Tibial artery (tissue), 4 donors: ENCODE results near the gene VPS52.

Experiments
- DNase-seq, 2 donors: peaks; one replicate each; pipeline ENCODE4 v3.0.0-alpha.2; 2019
- H3K27ac ChIP-seq, 2 donors: fragments of 200-600 bp; sonication (generic) in 1 of 2; 1 replicate in 1 of 2; 2 replicates in 1 of 2; pipeline ENCODE4 v1.5.1; 2018 to 2019; ENCODE audit warnings: mild to moderate bottlenecking in 1 of 2
- H3K27me3 ChIP-seq, 2 donors: fragments of 200-600 bp; sonication (generic) in 1 of 2; one replicate each; pipeline versions ENCODE4 v1.5.1 to v1.6.0; 2016 to 2019
- H3K36me3 ChIP-seq, 3 donors: fragments of 200-600 bp; sonication (generic) in 2 of 3; one replicate each; pipeline ENCODE4 v1.5.1; 2016 to 2019; ENCODE audit warnings: mild to moderate bottlenecking in 2 of 3
- H3K4me1 ChIP-seq, 4 donors: fragments of 200-600 bp; sonication (generic) in 2 of 4; 1 replicate in 3 of 4; 2 replicates in 1 of 4; pipeline ENCODE4 v1.5.1; 2016 to 2019
- H3K4me3 ChIP-seq, 2 donors: fragments of 200-600 bp; sonication (generic) in 1 of 2; 1 replicate in 1 of 2; 2 replicates in 1 of 2; pipeline ENCODE4 v1.5.1; 2018 to 2019; ENCODE audit warnings: mild to moderate bottlenecking in 2 of 2
- H3K9me3 ChIP-seq, 3 donors: fragments of 200-600 bp; sonication (generic) in 1 of 3; one replicate each; pipeline ENCODE4 v1.5.1; 2016 to 2019
- intact Hi-C: fragments of 100-400 bp; cut with DNase I; formaldehyde crosslinking; loops from one replicate; pipeline ENCODE4 v1.15.0; 2023; ENCODE audit warnings: low total_unique reads
- TF ChIP-seq, protein P1 (sequence below), 2 experiments: fragments of 200-600 bp in 1 of 2; fragments of 450-650 bp in 1 of 2; IDR thresholded peaks; one replicate each; pipeline ENCODE4 v1.5.1; 2017 to 2019; ENCODE audit warnings: antibody characterized with exemption in 2 of 2, mild to moderate bottlenecking in 1 of 2, moderate library complexity in 1 of 2

The VPS52 gene

DNA sequence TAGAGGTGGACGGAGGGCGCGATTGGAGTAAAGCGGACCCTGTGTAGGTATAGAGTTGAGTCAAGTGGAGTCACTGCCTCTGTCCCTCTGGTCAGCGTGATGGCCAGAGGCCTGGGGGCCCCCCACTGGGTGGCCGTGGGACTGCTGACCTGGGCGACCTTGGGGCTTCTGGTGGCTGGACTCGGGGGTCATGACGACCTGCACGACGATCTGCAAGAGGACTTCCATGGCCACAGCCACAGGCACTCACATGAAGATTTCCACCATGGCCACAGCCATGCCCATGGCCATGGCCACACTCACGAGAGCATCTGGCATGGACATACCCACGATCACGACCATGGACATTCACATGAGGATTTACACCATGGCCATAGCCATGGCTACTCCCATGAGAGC lies 70.5 kb downstream of the VPS52 start:
- H3K36me3 ChIP-seq = peaks cover 23 to 42% (median 31%) of the 10 kb centered on the region in 3 donors
- no peak for DNase-seq
- H3K4me3 ChIP-seq = peak overlapping the region; percentile 80 to 95
- H3K9me3 ChIP-seq = no peaks in the 10 kb centered on the region
- H3K27ac ChIP-seq = peak overlapping the region; percentile 93 to 94
- peaks cover 0 to 70% (median 57%) of the 10 kb centered on the region in 4 donors for H3K4me1 ChIP-seq
- TF ChIP-seq, protein P1, sequence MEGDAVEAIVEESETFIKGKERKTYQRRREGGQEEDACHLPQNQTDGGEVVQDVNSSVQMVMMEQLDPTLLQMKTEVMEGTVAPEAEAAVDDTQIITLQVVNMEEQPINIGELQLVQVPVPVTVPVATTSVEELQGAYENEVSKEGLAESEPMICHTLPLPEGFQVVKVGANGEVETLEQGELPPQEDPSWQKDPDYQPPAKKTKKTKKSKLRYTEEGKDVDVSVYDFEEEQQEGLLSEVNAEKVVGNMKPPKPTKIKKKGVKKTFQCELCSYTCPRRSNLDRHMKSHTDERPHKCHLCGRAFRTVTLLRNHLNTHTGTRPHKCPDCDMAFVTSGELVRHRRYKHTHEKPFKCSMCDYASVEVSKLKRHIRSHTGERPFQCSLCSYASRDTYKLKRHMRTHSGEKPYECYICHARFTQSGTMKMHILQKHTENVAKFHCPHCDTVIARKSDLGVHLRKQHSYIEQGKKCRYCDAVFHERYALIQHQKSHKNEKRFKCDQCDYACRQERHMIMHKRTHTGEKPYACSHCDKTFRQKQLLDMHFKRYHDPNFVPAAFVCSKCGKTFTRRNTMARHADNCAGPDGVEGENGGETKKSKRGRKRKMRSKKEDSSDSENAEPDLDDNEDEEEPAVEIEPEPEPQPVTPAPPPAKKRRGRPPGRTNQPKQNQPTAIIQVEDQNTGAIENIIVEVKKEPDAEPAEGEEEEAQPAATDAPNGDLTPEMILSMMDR (IDR thresholded peaks at IDR 0.05) = no peak
- H3K27me3 ChIP-seq = no peaks in the 10 kb centered on the region
- intact Hi-C loops = loop anchor here (5.0 kb wide), 1 partner anchor 304 kb away; no protein-coding TSS in a partner anchor
